DLD1 (cell line): ENCODE results near the gene GTF2F2.

Experiments used
- in situ Hi-C: cut with HindIII; loops from 2 replicates; pipeline ENCODE4 v1.10.0; 2017; ENCODE audit warnings: low sequenced_read_pairs

GTF2F2 gene, protein sequence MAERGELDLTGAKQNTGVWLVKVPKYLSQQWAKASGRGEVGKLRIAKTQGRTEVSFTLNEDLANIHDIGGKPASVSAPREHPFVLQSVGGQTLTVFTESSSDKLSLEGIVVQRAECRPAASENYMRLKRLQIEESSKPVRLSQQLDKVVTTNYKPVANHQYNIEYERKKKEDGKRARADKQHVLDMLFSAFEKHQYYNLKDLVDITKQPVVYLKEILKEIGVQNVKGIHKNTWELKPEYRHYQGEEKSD

DNA sequence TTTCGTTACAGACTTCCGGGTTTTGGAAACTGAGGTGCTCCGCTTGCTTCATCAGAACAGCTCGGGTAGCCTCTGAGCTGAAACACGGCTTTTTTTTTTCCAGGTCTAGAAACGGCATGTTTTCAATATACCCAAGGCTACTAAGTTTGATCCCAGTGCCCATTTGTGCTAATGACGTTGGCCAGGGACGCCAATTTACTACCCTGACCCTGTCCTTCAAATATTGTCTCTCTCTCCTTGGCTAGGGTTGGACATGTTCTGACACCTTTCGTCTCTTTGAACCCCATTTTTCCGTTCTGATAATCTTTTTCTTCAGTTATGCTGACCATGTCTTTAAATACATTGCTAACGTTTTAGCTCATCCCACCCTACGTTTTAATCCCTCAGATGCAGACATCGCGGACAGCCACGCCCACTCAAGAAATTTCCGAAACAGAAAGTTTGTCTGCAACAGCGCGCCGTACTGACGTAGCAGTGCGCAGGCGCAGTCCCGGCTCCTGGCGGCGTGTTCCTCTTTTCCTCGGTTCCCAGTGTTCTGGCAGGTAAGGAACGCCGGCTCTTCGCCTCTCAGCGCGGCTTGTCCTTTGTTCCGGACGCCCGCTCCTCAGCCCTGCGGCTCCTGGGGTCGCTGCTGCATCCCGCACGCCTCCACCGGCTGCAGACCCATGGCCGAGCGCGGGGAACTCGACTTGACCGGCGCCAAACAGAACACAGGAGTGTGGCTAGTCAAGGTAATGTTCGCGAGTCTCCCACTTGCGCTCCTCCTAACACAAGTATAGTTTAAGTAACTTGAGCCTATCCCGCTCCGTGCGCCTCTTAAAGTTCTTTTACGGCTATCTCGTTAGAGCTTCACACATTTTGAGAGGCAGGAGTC, at the start of gene GTF2F2:
TSS of gene GTF2F2 (plus strand) at position 520 of the 874 bp plus-strand sequence. CDS start at position 666, 146 bp downstream.
- in situ Hi-C loops = no loop called here

DNA sequence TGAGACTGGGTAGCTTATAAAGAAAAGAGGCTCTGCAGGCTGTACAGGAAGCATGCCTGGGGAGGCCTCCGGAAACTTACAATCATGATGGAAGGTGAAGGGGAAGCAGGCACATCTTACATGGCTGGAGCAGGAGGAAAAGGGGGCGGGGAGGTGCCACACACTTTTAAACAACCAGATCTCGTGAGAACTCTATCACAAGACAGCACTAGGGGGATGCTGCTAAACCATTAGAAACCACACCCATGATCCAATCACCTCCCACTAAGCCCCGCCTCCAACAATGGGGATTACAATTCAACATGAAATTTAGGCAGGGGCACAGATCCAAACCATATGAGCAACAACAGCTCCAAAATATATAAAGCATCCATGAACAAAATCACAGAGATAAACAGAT, 46.5 kb upstream of the GTF2F2 start:
- in situ Hi-C loops = no loop called here

DNA sequence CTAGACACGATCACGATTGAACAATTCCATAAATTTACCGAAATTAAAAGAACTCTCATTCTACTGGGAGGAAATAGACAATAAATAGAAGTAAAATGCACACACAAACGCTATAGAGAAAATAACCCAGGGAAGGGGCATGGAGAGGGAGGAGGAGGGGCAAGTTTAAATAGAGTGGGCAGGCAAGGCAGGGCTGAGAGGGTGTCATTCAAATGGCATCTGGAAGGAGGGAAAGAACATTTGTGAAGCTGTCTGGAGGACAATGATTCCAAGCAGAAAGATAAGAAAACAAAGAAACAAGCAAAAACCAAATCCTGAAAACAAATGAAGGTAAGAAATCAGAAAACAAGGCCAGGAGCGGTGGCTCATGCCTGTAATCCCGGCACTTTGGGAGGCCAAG, 45.6 kb upstream of the GTF2F2 start:
- in situ Hi-C loops = no loop called here

DNA sequence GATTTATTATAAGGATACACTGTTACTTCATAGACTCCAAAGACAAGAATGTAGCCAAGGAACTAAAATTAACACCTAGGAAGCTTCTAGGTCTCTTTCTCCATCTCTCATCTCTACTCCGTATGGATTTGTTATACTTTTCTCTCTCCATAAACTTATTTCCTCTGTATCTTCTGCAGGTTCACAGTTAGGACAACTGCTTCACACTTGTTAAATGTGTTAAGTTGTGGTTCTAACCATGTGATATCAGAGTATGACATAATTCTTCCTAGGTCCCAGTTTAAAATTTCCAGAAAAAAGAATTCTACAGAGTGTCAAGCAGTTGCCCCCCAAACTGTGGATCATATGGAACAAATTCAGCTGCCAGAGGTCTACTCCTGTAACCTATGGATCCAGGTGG, 42.3 kb upstream of the GTF2F2 start:
- in situ Hi-C loops = no loop called here

DNA sequence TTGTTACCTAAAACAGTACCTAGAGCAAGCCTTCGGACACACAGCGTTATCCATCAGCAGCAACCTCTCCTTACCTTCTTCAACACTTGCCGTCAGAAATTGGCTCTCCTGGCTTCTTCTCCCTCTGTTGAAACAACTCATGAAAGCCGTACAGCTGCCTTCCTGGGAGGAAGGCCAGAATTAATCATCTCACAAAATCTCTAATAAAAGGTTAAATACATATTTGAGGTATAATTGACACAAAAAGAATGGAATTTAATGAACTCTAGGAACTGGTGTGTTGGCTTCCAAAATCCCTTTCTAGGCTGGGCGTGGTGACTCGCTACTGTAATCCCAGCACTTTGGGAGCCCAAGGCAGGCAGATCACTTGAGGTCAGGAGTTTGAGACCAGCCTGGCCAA, 37.3 kb upstream of the GTF2F2 start:
- in situ Hi-C loops = no loop called here

DNA sequence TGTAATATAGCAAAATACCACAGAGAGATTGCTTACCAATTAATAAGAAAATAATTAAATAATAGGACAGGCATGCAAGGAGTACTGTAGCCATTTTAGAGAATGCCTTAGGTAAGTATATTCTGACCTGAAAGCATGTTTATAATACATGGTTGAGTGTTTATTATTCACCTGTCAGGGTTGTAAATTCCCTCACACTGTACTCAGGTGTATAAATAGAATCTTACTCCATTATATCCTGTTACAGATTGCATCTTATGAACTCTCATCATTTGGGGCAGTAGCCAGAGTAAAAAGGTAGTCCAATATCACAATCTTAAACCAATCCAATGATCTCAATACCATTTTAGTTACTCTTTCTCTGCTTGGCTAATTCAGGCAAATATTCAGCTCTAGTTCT, 35.8 kb upstream of the GTF2F2 start:
- in situ Hi-C loops = no loop called here

DNA sequence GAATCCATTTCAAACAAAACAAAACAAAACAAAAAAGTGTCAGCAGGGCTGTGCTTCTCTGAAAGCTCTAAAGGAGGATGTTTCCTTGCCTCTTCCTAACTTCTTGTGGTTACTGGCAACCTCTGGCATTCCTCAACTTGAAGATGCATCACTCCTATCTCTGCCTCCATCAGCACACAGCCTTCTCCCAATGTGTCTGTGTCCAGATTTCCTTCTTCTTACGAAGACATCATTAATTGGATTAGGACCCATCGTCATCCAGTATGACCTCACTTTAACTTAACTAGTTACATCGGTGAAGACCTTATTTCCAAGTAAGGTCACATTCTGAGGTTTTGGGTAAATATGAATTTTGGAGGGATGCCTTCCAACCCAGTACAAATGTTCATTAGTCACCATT, 33.8 kb upstream of the GTF2F2 start:
- in situ Hi-C loops = no loop called here

DNA sequence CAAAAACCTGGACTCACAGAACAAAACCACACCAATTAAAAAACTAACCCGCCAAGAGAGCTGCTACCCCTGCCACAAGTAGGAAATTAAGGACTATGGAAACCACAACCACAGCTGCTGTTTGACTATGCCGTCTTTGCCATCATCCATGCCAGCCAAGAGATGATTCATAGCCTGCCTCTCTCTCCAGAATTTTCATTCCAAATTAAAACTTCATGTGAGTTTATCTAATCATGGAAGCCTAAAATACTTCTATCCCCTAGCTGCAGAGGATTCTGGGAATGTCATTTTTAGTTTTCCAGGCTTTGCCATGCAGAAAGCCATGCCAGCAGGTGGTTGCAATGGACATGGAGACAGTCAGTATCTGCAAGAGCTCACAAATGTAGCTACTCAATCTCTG, 27.6 kb upstream of the GTF2F2 start:
- in situ Hi-C loops = no loop called here

DNA sequence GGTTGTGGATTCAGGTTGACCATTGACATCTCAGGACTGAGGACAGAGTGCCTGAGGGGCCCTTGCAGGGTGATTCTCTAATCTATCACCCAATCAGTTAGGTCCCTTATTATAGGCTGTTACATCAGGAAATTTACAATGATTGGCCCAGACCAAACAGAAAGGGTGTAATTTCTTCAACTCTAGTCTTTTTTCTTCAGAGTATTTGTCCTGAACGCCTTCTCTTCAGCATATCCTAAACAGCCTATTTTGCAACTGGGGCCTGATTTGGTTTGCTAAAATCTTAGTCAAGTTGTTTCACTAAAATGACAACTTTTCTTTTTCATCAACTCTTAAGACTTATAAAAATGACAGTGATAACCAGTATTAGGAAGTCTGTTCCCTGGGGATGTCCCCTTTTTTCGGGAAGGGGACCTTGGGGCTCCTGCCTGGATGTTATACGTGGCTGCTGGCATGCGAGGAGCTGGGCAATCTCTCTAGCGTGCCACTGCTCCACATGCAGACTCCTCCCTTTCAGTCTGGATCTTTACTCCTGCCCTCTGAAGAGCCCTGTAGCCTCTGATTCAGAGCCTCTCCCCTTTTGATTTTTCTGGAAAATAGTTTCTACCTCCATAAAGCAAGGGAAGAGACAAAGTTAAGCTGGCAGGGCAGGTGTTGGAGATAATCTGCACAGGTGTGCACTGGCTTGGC, 19.6 kb upstream of the GTF2F2 start:
- in situ Hi-C loops = no loop called here

DNA sequence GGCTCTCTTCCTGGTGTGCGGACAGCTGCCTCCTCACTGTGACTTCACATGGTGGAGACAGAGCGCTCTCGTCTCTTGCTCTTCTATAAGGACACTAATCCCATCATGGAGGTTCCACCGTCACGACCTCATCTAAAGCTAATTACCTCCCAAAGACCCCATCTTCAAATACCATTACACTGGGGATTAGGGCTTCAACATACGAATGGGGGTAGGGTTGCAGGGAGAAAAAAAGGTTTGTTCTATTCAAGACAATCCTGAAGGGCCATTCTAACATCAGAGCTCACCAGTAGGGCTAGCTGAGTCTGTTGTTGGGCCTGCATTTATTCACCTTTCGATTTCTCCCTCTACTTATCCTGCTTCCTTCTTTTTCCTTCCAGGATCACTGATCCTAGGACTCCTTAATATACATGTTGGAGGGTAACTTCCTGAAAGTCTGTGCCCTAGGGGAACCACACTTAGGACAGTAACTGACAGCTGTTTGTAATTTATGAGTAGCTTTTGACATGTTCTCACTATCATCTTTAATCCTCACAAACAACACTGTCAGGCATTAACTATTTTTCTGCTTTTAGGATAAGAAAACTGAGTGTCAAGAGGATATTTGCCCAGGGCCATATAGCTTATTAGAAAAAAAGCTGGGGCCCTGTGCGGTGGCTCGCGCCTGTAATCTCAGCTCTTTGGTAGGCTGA, 18.8 kb upstream of the GTF2F2 start:
- in situ Hi-C loops = no loop called here

DNA sequence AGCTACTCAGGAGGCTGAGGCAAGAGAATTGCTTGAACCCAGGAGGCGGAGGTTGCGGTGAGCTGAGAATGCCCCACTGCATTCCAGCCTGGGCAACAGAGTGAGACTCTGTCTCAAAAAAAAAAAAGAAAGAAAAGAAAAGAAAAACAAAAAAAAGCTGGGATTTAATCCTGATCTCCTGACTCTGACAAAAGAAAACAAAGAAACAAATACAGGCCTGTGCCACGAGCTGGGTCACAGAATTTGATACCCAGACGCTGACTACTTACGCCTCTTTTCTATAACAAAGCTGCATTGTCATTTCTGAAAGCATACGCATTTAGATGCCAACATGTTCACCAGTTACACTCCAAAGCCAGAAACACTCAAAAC, 18.2 kb upstream of the GTF2F2 start:
- in situ Hi-C loops = no loop called here

DNA sequence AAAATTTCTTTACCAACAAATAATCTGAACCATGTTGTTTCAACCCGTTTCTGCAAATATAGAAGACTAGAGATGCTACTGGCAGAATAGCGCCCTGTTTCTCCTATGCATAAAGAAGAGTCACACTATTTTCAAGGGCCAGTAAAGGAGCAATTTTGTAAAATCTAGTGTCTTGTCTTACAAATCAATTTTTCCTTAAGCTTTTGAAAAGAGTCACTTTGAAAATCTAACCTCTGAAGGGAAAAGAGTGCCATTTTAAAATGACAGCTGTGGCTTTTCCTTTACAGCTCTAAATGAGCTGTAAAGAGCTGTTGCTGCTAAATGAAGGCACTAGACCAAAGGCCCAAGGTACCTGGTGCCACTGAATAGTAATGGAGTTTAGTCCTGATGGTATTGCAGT, 16.9 kb upstream of the GTF2F2 start:
- in situ Hi-C loops = no loop called here

DNA sequence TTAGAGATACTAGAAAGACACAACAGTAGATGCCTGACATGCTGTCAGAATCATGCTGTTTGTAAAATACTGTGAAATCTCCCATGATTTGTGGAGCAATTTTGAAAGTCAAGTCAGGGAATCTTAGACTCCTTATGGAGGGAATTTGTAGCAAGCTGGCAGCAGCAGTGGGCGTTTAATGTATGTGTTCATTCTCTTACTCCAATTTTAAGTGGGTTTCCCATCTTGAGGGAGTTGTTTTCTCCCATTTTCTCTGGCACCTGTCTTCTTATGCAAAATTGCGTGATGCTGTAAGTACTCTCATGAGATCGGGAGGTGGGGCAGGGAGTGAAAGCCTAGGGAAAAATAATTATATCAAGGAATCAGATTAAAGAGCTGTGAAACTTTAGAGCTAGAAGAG, 16.0 kb upstream of the GTF2F2 start:
- in situ Hi-C loops = no loop called here

DNA sequence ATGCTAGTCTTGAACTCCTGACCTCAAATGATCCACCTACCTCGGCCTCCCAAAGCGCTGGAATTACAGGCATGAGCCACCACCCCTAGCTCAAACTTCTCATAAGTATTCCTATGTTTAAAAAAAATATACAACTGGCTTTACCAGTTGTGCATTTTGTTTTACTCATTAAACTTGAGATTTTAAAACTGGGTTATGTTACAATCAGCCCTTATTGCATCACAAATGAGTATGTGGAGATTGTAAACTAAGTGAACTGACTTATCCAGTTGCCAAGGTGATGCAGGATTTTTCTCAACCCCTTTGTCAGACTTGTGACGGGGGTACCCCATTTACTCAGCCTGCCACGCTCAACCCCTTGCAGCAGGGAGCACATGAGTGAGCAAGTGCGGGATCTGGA, 14.4 kb upstream of the GTF2F2 start:
- in situ Hi-C loops = no loop called here

DNA sequence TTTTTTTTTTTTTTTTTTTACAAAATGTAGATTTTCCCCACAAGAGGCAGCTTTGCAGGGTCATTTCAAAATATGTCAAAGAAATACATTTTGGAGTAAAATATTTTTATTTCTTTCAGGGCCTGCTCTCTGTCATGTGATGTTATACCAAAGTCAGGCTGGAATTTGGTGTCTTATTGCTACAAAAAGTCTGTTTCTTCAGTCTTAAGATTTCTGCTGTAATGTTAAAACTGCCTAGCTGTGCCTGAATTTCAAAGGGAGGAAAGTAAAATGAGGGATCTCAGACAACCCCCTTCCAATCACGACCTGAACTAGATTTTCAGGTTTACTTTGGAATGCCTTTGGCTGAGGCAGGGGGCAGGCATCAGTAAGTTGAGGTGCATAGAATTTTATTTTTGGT, 12.8 kb upstream of the GTF2F2 start:
- in situ Hi-C loops = no loop called here

DNA sequence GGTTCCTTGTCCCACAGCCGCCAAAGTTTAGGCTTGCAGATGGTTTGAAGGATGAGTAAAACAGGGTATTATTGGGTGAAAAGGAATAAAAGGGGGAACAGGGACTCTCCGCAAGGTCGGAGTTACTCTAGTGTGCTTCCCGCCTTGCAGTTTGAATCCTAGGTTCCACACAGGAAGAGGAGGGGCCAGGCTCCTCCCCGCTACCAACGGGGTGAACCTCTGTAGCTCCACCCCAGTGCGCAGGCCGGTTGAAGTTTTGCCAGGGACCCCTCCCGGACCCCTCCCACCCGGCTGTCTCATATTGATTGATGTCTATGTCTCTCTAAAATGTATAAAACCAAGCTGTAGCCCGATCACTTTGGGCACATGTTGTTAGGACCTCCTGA, 11.6 kb upstream of the GTF2F2 start:
- in situ Hi-C loops = no loop called here

DNA sequence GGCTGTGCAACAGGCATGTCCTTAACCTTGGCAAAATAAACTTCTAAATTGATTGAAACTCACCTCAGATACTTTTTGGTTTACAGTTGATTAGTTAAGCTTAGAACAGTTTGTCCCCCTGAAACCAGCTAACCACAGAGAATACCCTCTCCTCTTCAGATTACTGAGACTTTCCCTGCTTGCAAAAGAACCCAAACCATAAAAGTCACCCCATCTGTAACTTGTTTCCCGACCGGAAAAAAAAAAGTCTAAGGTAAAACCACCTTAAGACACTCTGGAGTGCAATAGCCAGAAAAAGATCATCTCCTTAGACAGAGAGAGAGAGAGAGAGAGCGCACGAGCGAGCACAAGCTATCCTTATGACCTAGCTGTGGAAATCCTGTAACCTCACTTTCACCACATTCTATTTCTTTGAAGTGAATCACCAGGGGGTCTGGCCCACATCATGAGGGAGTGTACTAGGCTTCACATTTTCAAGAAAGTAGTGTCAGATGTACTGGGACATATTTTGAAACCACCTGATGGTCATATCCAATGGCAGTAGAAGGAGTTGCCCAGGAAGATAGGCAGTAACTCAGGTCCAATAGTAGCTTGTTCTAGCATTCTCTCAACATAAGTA, 11.1 kb upstream of the GTF2F2 start:
- in situ Hi-C loops = no loop called here

DNA sequence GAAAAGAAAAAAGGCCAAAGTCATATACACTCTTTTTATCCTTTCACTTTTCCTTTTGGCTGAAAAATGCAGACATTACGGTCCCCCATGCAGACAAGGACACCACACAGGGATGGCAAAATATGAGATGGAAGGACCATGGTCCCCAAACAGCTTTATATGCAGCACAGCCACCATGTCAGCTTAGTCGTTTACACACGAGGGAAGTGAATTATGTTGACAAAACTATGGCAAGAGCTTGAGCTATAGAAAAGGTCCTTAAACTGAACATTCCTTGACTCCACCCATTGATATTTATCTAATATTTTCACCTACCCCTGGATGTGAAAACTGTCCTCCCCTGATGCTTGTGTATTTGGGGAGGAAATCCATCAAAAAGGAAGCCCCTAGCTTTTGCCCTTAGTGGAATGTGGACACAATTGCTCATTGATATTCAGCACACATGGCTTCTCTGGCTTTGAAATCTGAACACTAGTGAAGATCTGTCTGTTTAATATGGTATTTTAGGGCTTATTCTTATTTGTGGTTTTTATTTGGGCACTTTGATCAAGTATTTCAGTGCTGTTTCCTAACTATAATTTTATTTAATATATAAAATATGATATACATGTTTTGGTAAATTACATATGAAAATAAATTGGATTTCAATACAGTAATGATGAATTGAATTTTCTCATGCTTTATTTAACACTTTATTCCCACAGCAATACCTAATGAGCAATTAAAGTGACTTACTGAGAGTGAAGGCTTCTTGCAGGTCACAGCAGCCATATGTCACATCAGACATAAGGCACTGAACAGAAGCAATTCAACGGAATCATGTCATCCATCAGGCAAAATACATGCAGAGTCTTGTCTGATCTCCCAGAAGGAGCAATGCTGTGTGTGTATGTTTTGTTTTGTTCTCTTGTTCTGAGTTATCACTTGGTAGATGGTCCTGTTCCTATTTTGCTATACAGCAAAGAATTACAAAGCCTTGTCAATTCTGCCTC, 6.8 kb upstream of the GTF2F2 start:
- in situ Hi-C loops = no loop called here

DNA sequence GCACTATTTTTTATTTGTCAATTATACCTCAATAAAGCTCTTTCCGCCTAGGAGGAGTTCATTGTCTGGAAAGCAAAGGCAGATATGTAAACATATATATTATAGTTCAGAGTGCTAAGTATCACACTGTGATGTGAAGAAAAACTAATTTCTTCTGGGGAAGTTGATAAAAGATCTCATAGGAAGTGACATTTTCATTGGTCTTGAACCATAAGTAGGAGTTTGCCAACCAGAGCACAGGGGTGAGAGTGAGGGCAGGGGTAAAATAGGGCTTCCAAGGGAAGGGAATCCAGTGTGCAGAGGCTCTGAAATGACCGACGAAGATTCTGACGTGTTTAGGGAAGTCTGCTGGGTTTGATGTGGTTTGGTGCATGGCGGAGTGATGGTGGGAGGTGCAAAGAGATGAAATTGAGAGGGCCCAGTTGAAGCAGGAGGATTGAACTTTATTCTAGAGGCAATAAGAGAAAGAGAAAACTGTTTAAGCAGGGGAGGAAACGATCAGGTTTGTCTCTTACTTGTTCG, 780 bp upstream of the GTF2F2 start:
- in situ Hi-C loops = no loop called here
